GM19193 (cell line): Measurements from ENCODE around the gene BUB3.

Source experiments
- POLR2A ChIP-seq: IDR thresholded peaks from 4 replicates; pipeline ENCODE4 v1.6.1; 2011; ENCODE audit not compliant: insufficient read depth, insufficient read length; ENCODE audit errors: extremely low read depth

The BUB3 gene

DNA sequence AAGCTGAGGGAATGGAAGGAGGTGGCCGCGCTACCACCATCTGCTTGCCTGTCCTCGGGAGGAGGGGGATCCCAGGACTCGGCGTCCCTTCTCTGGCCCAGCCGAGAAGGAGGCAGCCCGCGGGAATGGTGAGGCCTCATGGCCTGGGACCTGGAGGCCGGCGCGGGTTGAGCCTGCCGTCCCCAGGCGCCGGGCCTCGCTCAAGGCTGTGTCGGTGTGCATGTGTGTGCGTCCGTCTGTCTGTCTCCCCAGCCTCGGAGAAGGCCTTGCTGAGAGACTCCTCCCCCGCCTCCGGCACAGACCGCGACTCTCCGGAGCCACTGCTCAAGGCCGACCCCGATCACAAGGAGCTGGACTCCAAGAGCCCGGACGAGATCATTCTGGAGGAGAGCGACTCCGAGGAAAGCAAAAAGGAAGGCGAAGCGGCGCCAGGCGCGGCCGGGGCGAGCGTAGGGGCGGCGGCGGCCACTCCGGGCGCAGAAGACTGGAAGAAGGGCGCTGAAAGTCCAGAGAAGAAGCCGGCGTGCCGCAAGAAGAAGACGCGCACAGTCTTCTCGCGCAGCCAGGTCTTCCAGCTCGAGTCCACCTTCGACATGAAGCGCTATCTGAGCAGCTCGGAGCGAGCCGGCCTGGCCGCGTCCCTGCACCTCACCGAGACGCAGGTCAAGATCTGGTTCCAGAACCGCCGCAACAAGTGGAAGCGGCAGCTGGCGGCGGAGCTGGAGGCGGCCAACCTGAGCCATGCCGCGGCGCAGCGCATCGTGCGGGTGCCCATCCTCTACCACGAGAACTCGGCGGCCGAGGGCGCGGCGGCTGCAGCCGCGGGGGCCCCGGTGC lies 17.2 kb upstream of the BUB3 start:
- no peak for TF ChIP-seq POLR2A

- TF ChIP-seq POLR2A, result no peak
These were observed 15.1 kb upstream of the BUB3 start for GRCh38 chr10:123139165-123139520.

- TF ChIP-seq POLR2A, result no peak
These were observed 14.6 kb upstream of the BUB3 start for GRCh38 chr10:123139521-123140163.

- TF ChIP-seq POLR2A, result no peak
These were observed 13.8 kb upstream of the BUB3 start for GRCh38 chr10:123140164-123140982.

DNA sequence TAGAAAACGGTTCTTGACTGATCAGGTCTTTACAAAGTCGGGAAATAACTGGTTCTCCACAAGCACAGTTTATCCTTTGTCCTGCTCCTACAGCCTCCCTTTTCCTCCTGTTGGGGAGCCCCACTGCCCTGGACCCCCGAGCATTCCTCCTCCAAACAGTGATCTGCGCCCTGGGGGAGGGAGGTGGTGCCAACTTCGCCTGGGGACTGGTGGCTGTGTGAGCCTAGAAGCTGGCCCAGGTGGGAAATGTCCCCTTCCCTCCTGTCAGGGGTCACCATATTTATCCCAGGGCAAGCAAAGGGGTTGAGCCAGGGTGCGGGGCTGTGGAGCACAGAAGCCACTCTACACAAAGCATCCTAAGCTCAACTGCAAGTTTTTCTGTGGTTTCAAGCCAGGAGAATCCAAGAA lies 13.2 kb upstream of the BUB3 start:
- no peak for TF ChIP-seq POLR2A

- no peak for TF ChIP-seq POLR2A
These were observed 12.2 kb upstream of the BUB3 start for GRCh38 chr10:123141791-123142700.

- TF ChIP-seq POLR2A, result no peak
These were observed 11.5 kb upstream of the BUB3 start for GRCh38 chr10:123142701-123143161.

DNA sequence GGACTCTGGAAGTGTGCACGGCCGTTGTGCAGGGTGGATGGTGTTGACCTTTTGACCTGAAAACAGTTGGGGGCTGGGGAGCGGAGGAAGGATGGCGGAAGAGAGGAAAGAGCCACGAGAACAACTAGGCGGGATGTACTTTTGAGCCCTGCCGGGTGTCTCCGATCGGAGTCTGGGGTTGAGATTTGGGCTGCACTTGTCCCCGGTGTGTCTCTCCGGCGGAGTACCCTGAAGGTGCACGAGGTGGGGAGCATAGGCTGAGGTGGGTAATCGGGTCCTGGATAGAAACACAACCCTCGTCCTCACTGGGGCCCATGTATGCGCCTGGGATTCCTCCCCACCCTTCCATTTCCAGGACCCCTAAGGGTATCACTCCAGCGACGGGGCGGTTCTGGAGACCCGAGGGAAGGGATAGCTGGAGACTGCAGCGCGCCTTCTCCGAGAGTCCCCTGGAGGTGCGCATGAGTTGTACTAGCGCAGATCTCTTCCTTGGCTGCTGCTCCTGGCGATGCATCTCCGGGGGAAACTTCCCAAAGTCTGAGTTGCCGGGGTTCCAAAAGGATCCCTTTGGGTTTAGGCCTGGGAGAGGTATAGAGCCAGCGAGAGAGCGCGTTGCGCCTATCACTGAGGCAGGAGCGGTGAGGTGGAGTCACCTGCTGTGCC lies 10.9 kb upstream of the BUB3 start:
- TF ChIP-seq POLR2A, result no peak

DNA sequence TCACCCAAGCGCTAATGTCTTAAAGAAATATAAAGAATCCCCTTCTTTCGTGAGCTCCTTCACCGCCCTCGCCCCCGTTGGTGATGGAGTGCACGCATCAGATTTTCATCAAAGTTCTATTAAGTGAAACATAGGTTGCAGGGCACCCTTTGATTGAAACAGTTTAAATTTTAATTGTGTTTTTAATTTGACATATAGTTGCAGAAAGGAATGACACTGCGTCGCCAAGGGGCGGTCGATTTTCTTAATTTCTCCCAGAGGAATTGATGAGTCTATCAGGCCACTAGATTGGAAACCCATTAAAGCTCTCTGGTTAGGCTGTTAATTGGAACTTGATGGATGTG lies 10.4 kb upstream of the BUB3 start:
- no peak for TF ChIP-seq POLR2A

DNA sequence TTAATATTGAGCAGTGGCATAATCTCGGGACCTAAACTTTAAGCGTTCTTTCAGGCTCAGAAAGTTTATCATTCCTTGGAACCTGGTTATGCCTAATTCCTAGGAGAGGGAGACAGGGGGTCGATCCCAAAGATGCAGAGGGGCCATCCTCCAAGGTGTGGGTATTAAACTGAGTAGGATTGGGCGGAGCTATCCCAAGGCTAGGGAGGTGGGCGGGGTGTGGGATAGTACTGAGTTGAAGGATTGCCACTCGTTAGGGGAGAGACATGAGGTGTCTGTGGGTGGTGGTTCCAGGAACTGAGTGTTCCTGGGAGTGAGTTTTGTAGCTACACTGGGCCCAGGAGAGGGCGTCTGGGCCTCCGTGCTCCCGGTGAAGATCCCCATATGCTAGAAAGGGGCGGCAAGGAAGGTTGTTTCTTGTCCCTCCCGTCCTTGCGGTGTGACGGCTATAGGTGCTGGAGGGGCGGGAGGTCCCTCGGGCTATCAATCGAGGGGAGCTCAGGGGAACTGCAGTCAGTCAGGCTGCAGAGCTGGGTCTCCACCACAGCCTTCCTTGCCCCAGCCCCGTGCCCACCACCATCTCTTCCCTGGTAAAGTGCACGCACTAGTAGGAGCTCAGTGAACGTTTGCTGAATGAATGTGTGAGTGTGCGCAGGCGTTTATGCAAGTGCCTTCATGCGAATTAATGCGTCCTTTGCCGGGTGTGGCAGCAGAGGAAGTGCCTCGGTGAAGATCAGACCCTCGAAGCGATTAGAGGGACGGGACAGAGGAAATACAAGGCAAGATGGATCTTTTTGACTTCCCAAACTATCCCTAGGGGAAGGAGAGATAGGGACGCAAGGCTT lies 9.3 kb upstream of the BUB3 start:
- no peak for TF ChIP-seq POLR2A

GRCh38 chr10:123145542-123146012 lies 8.6 kb upstream of the BUB3 start:
- TF ChIP-seq POLR2A, result no peak

GRCh38 chr10:123146013-123146893 lies 7.9 kb upstream of the BUB3 start:
- no peak for TF ChIP-seq POLR2A
